ENCODE results near the gene SLC34A2. TPM values are rescaled to one million over a fixed set of nuclear protein-coding genes. Genes with fewer than 3 reads are reported as not detected.
"Not testable (repeated sequence)": the region's sequence is repeated elsewhere in the genome, so short reads cannot be mapped to it uniquely, and the experiment has no call there.

SLC34A2 gene
- not detected for total RNA-seq

- Mint-ChIP-seq H3K4me3 (no peak within 1 kb of the TSS), H3K9me3 (no peaks in the 10 kb centered on the region), H3K4me1 (peaks cover 5% of the 10 kb centered on the region), H3K27ac (no peak within 1 kb of the TSS), H3K27me3 (peaks cover 43% of the 10 kb centered on the region), H3K36me3 (ENCODE audit: low read depth) (no peaks in the 10 kb centered on the region)
- ChIA-PET CTCF (no interaction called here), POLR2A (no interaction called here)
- no peak for DNase-seq
Observed at GRCh38 chr4:25654971-25655963, at the start of gene SLC34A2. Gene SLC34A2, plus strand, starts transcription at chr4:25655851. Its CDS starts 6,650 bp downstream, at chr4:25662501.

- Mint-ChIP-seq H3K4me1 (no peaks in the 10 kb centered on the region), H3K4me3 (no peak overlapping the region), H3K27me3 (no peaks in the 10 kb centered on the region), H3K36me3 (ENCODE audit: low read depth) (no peaks in the 10 kb centered on the region), H3K9me3 (no peaks in the 10 kb centered on the region), H3K27ac (no peak overlapping the region)
- DNase-seq, result no peak
- POLR2A ChIA-PET, result no interaction called here
- CTCF ChIA-PET, result no interaction called here
Observed at GRCh38 chr4:25608644-25609043, 47.0 kb upstream of the SLC34A2 start.

- H3K27me3 Mint-ChIP-seq, result no peaks in the 10 kb centered on the region
- ChIA-PET POLR2A (no interaction called here), CTCF (interaction anchor here (0.6 kb wide), 1 partner anchor 191 kb away, joined by 3 read pairs; no protein-coding TSS in a partner anchor)
- H3K4me3 Mint-ChIP-seq, result no peak overlapping the region
- no peak for DNase-seq
- no peaks in the 10 kb centered on the region for H3K36me3 Mint-ChIP-seq (ENCODE audit: low read depth)
- no peaks in the 10 kb centered on the region for H3K4me1 Mint-ChIP-seq
- no peaks in the 10 kb centered on the region for H3K9me3 Mint-ChIP-seq
- no peak overlapping the region for H3K27ac Mint-ChIP-seq
Observed at GRCh38 chr4:25609976-25610375, 45.7 kb upstream of the SLC34A2 start.

- H3K9me3 Mint-ChIP-seq, H3K27me3 Mint-ChIP-seq, POLR2A ChIA-PET: not testable (repeated sequence)
Observed at GRCh38 chr4:25613613-25614012, 42.0 kb upstream of the SLC34A2 start.

GRCh38 chr4:25614807-25615206 is 40.8 kb upstream of the SLC34A2 start:
- ChIA-PET CTCF (no interaction called here), POLR2A (no interaction called here)
- H3K27me3 Mint-ChIP-seq, result no peaks in the 10 kb centered on the region
- no peaks in the 10 kb centered on the region for H3K36me3 Mint-ChIP-seq (ENCODE audit: low read depth)
- H3K27ac Mint-ChIP-seq, result no peak overlapping the region
- no peak overlapping the region for H3K4me3 Mint-ChIP-seq
- no peaks in the 10 kb centered on the region for H3K9me3 Mint-ChIP-seq
- no peaks in the 10 kb centered on the region for H3K4me1 Mint-ChIP-seq
- no peak for DNase-seq

More at GRCh38 chr4:25613613-25614012, 42.0 kb upstream of the SLC34A2 start:
- H3K27ac Mint-ChIP-seq; CTCF ChIA-PET; H3K4me3 Mint-ChIP-seq; H3K36me3 Mint-ChIP-seq (ENCODE audit: low read depth); H3K4me1 Mint-ChIP-seq; DNase-seq: not testable (repeated sequence)

GRCh38 chr4:25621027-25621930 is 34.4 kb upstream of the SLC34A2 start:
- Mint-ChIP-seq H3K9me3 (no peaks in the 10 kb centered on the region), H3K4me1 (peaks cover 3% of the 10 kb centered on the region), H3K27me3 (peaks cover 9% of the 10 kb centered on the region), H3K36me3 (ENCODE audit: low read depth) (no peaks in the 10 kb centered on the region), H3K4me3 (no peak overlapping the region), H3K27ac (no peak overlapping the region)
- POLR2A ChIA-PET, result no interaction called here
- CTCF ChIA-PET, result no interaction called here
- no peak for DNase-seq

- H3K27me3 Mint-ChIP-seq, result peaks cover 9% of the 10 kb centered on the region
- DNase-seq, result no peak
- no peaks in the 10 kb centered on the region for H3K9me3 Mint-ChIP-seq
- CTCF ChIA-PET, result no interaction called here
- peaks cover 3% of the 10 kb centered on the region for H3K4me1 Mint-ChIP-seq
- H3K36me3 Mint-ChIP-seq (ENCODE audit: low read depth), result no peaks in the 10 kb centered on the region
- POLR2A ChIA-PET, result no interaction called here
- H3K4me3 Mint-ChIP-seq, result no peak overlapping the region
- no peak overlapping the region for H3K27ac Mint-ChIP-seq
Observed at GRCh38 chr4:25624616-25625015, 31.0 kb upstream of the SLC34A2 start.

- H3K36me3 Mint-ChIP-seq (ENCODE audit: low read depth), result no peaks in the 10 kb centered on the region
- no peak overlapping the region for H3K27ac Mint-ChIP-seq
Observed at GRCh38 chr4:25628451-25628850, 27.2 kb upstream of the SLC34A2 start.

GRCh38 chr4:25632135-25632534 is 23.5 kb upstream of the SLC34A2 start:
- H3K4me1 Mint-ChIP-seq, result no peaks in the 10 kb centered on the region
- DNase-seq, result no peak
- no peaks in the 10 kb centered on the region for H3K9me3 Mint-ChIP-seq
- H3K27ac Mint-ChIP-seq, result no peak overlapping the region
- CTCF ChIA-PET, result no interaction called here
- no peak overlapping the region for H3K4me3 Mint-ChIP-seq
- H3K27me3 Mint-ChIP-seq, result no peaks in the 10 kb centered on the region
- POLR2A ChIA-PET, result no interaction called here
- no peaks in the 10 kb centered on the region for H3K36me3 Mint-ChIP-seq (ENCODE audit: low read depth)

More at GRCh38 chr4:25628451-25628850, 27.2 kb upstream of the SLC34A2 start:
- no peak for DNase-seq
- H3K4me3 Mint-ChIP-seq, result no peak overlapping the region
- ChIA-PET CTCF (no interaction called here), POLR2A (no interaction called here)
- H3K4me1 Mint-ChIP-seq, result no peaks in the 10 kb centered on the region
- H3K9me3 Mint-ChIP-seq, result no peaks in the 10 kb centered on the region
- peaks cover 4% of the 10 kb centered on the region for H3K27me3 Mint-ChIP-seq

- no peak overlapping the region for H3K27ac Mint-ChIP-seq
- no peaks in the 10 kb centered on the region for H3K4me1 Mint-ChIP-seq
- DNase-seq, result no peak
- CTCF ChIA-PET, result no interaction called here
- H3K4me3 Mint-ChIP-seq, result no peak overlapping the region
- H3K9me3 Mint-ChIP-seq, result no peaks in the 10 kb centered on the region
- no peaks in the 10 kb centered on the region for H3K27me3 Mint-ChIP-seq
- no peaks in the 10 kb centered on the region for H3K36me3 Mint-ChIP-seq (ENCODE audit: low read depth)
- POLR2A ChIA-PET, result no interaction called here
Observed at GRCh38 chr4:25633541-25633940, 22.1 kb upstream of the SLC34A2 start.

- ChIA-PET POLR2A (no interaction called here), CTCF (no interaction called here)
- Mint-ChIP-seq H3K4me3 (no peak overlapping the region), H3K36me3 (ENCODE audit: low read depth) (no peaks in the 10 kb centered on the region), H3K4me1 (no peaks in the 10 kb centered on the region), H3K9me3 (no peaks in the 10 kb centered on the region), H3K27me3 (no peaks in the 10 kb centered on the region), H3K27ac (no peak overlapping the region)
- DNase-seq, result no peak
Observed at GRCh38 chr4:25635501-25635900, 20.1 kb upstream of the SLC34A2 start.

- H3K27ac Mint-ChIP-seq, result no peak overlapping the region
- POLR2A ChIA-PET, result no interaction called here
- DNase-seq, result no peak
- no peaks in the 10 kb centered on the region for H3K4me1 Mint-ChIP-seq
- H3K4me3 Mint-ChIP-seq, result no peak overlapping the region
- H3K9me3 Mint-ChIP-seq, result no peaks in the 10 kb centered on the region
- H3K27me3 Mint-ChIP-seq, result peaks cover 3% of the 10 kb centered on the region
- CTCF ChIA-PET, result no interaction called here
- no peaks in the 10 kb centered on the region for H3K36me3 Mint-ChIP-seq (ENCODE audit: low read depth)
Observed at GRCh38 chr4:25637581-25638220, 17.9 kb upstream of the SLC34A2 start.

- H3K27me3 Mint-ChIP-seq, result peaks cover 3% of the 10 kb centered on the region
- H3K9me3 Mint-ChIP-seq, result no peaks in the 10 kb centered on the region
- no peak overlapping the region for H3K4me3 Mint-ChIP-seq
- no peak overlapping the region for H3K27ac Mint-ChIP-seq
- POLR2A ChIA-PET, result no interaction called here
- H3K4me1 Mint-ChIP-seq, result no peaks in the 10 kb centered on the region
- CTCF ChIA-PET, result interaction anchor here (0.6 kb wide), 1 partner anchor 450 kb away, joined by 3 read pairs; no protein-coding TSS in a partner anchor
- DNase-seq, result no peak
- no peaks in the 10 kb centered on the region for H3K36me3 Mint-ChIP-seq (ENCODE audit: low read depth)
Observed at GRCh38 chr4:25638221-25638601, 17.4 kb upstream of the SLC34A2 start.
